Fibroblast of lung (primary cell): Measurements from ENCODE around the gene KDM7A.

Experiments
- EZH2 ChIP-seq: IDR thresholded peaks from 2 replicates; pipeline ENCODE4 v1.5.1; 2012; ENCODE audit warnings: low read length, control low read depth, mild to moderate bottlenecking; ENCODE audit errors: missing control alignments
- TF ChIP-seq, protein P1 (sequence below), 2 donors: IDR thresholded peaks in 1 of 2; conservative IDR thresholded peaks in 1 of 2; 1 replicate in 1 of 2; 2 replicates in 1 of 2; pipeline ENCODE4 v1.5.1; 2011 to 2012; ENCODE audit warnings: low read length in 2 of 2, control low read depth in 1 of 2, inconsistent platforms in 1 of 2, low read depth in 1 of 2, mild to moderate bottlenecking in 1 of 2

DNA sequence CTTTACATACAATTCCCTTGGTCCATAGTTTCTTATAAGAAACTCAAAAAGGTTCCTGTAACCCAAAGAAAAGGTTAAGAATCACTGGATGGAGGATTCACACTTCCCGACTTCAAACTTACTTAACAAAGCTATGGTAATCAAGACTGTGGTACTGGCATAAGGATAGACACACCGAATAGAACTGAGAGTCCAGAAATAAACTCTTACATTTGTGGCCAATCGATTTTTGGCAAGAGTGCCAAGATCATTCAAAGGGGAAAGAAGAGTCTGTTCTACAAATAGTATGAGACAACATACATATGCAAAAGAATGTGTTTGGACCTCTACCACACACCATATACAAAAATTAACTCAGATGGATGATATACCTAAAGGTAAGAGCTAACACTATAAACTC is 32.8 kb downstream of the KDM7A start:
- TF ChIP-seq, protein P1, sequence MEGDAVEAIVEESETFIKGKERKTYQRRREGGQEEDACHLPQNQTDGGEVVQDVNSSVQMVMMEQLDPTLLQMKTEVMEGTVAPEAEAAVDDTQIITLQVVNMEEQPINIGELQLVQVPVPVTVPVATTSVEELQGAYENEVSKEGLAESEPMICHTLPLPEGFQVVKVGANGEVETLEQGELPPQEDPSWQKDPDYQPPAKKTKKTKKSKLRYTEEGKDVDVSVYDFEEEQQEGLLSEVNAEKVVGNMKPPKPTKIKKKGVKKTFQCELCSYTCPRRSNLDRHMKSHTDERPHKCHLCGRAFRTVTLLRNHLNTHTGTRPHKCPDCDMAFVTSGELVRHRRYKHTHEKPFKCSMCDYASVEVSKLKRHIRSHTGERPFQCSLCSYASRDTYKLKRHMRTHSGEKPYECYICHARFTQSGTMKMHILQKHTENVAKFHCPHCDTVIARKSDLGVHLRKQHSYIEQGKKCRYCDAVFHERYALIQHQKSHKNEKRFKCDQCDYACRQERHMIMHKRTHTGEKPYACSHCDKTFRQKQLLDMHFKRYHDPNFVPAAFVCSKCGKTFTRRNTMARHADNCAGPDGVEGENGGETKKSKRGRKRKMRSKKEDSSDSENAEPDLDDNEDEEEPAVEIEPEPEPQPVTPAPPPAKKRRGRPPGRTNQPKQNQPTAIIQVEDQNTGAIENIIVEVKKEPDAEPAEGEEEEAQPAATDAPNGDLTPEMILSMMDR (conservative IDR thresholded peaks at IDR 0.05 in 1 of 2, IDR thresholded peaks at IDR 0.05 in 1 of 2; ENCODE audit: low read depth in 1 of 2, low read length in 2 of 2) = no peak
- no peak for TF ChIP-seq EZH2
